GM21515 (cell line): ENCODE results near the gene STARD7.
"Not testable (repeated sequence)": the region's sequence is repeated elsewhere in the genome, so short reads cannot be mapped to it uniquely, and the experiment has no call there.

Source experiments
- ATAC-seq: cut with Tn5 transposase; IDR thresholded peaks from one replicate; pipeline ENCODE4 v1.9.1; 2021; ENCODE audit not compliant: unreplicated experiment

The STARD7 gene

DNA sequence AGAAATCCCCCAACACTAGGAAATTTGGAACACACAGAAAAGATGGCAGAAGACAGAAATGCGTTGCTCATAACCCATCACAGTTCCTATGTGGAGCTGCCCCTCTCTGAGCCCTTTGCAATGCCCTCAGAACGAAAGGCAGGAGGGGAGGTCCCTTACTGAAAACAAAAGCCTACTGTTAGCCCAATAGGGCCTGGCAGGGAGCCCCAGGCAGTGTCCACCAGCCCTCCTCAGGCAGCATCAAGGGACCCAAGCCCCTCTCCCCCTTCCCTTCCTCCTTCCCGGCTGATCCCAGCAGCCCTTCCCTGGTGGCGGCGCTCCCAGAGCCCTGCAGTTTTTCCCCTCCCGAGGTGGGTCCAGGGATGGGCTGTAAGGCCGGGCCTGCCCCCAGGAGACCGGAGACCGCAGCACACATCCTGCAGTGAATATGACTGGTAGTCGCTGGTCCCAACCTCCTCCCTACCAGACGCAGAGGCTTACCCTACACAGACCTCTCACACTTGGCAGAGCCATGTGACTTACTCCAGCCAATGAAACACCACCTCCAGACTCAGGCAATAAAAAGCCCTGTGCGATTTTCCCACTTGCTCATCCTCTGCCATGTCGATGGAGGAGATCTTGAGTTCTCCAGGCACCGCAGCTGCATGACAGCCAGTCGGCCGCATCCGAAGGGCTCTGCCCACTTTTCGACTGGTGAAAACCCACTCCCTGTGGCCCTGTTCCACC is 44.0 kb downstream of the STARD7 start:
- peak; percentile 74 for ATAC-seq

DNA sequence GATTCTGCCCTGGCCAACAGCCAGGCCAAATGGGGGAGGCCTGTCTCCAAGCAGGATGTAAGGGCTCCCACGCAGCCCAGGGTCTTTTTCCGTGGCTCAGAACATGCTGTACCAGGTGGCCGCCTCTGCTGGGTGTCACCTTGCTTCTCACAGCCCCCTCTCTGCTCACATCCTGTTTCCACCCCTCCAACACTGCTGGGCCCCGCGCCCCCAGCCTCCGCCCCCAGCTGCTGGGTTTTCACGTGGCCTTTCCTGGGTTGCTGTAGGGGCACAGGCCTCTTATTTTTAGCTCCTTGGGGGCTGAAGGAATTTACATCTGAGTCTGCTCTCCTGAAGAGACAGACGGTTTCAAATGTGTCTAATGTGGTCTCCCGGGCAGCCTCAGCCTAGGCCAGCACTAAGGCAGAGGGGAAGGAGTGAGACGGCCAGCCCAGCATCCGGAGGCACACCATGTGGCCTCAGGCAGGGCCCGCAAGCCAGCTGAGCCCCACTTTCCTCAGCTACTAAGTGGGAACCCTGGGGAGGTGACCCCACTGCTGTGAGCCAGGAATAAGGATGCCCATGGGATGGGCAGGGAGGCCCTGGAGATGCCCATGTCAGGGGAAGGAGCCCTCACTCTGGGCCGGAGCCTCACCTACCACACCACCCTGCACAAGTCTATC is 44.7 kb downstream of the STARD7 start:
- ATAC-seq = peak; percentile 49

DNA sequence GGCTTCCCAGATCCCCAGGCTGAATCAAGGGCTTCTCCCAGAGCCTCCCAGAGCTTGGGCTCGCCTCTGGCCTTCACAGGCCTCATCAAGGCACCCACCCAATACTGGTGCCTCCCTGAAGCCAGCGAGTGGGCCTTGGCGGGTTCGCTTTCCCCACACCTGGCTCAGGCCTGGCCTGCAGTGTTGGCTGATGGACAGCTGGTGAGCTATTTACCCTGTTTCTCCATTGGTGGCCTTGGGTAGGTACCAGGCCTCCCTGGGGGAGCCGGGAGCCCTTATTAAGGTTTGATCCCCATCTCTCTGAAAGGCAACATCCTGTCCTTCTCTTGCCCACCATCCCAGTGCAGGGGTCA is 45.2 kb downstream of the STARD7 start:
- ATAC-seq = peak; percentile 10

DNA sequence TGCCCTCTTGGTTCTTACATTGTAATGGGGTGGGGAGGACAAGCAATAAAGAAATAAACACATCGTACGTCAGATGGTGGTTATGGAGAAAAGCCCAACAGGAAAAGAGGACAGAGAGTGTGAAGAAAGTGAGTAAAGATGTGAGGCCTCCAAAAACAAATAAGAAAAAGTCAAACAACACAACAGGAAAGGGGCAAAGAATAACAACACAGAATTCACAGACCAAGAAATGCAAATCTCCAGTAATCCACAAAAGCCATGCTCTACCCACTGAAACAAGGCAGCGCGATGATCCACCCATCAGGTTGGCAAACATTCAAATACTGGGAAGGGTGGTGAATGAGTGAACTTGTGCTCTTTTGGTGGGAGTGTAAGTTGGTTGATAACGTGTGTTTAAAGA is 46.7 kb downstream of the STARD7 start:
- ATAC-seq = no peak

DNA sequence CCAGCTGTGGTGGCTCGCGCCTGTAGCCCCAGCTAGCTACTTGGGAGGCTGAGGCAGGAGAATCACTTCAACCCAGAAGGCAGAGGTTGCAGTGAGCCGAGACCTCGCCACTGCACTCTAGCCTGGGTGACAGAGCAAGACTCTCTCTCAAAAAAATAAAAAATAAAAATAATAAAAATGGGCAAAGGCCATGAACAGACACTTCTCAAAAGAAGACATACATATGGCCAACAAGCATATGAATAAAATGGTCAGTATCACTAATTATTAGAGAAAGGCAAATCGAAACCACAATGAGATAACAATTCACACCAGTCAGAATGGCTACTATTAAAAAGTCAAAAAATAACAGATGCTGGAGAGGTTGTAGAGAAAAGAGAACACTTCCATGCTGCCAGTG is 48.3 kb downstream of the STARD7 start:
- not testable (repeated sequence) for ATAC-seq

DNA sequence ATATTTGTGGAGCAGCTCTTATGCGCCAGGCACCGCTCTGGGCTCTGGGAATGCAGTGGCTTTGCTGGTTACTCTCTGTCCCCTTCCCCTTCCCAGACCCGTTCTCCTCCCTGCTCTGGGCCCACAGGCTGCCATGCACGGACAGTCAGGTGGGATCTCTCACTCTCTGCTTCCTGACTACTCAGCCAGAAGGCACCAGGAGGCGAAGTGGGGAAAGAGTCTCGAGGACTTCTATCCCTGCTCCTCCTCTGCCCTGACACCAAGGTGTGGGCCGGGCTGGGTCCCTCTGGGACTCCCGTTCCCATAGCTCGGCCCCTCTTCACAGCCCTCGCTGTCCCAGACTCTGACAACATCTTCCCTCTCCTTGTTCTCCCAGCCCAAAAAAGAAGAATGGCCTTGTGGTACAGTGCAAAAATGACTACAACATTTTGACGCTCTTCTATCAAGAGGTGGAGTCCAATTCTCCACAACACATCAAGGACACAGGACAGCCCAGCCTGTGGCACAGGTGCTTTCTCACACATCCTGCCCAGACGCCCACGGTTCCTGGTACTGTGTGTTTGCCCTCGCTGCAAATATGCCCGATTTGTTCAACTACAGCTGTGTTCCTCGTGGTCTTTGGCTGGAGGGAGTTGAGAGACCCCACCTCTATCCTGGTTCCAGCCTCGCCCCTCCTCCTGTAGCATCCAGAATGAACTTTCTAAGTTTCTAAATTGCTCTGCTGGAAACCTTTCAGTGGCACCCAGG is 49.4 kb downstream of the STARD7 start:
- no peak for ATAC-seq

DNA sequence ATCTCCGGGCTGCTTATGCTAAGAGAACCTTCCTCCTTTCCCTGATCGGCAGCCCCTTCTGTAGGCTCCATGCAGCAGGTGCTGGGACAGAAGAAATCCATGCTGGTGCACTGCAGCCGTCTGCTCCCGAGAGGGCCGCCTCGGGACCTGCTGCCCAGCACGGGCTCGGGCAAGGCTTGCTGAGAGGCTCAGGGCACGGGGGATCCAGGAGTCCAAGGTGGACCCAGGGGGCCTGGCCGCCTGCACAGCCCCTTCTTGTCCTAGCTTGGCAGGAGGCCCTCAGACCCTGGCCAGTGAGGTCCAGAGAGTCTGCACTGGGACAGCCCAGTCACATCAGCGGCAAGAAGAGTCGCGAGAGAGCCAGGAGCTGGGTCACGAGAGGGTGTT is 50.1 kb downstream of the STARD7 start:
- no peak for ATAC-seq

DNA sequence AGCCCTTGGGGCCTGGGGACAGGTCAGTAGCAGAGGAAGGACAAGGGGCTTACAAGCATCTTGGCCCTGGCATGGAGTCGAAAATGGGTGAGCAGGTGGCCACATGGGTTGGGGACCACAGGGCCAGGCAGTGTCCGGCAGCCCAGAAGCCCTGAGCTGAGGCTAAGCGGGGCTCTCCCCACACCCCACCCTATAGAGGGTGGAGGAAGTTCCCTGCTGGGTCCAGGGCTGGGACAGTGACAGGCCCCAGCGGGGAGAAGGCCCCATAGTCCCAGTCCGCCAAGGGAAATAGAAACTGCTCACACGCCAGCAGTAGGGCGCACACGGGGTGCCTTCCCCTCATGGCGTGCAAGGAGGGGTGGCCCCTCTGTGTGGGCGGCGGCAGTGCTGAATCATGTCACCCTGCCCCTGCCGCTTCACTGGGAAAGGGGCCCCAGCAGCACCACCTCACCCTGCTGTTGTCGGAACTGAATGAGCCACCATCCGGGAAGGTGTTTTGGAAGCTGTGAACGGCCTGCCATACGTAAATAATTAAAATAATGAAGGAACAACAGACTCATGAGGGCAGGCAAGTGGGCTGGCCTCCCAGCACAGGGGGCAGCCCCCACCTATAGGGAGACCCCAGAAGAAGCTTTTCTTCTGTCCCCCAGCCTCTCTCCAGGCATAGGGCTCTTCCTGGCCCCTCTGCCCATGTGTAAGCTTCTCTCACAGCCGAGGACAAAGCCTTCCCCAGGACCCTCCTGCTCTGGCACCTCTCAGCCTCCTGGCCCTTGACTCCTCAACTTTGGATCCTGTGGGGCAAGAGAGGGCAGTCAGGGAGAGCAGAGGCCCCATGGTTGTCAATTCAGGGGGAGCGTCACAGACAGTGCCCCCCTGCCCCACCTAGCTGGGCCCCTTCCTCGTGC is 50.7 kb downstream of the STARD7 start:
- ATAC-seq = peak; percentile 49

DNA sequence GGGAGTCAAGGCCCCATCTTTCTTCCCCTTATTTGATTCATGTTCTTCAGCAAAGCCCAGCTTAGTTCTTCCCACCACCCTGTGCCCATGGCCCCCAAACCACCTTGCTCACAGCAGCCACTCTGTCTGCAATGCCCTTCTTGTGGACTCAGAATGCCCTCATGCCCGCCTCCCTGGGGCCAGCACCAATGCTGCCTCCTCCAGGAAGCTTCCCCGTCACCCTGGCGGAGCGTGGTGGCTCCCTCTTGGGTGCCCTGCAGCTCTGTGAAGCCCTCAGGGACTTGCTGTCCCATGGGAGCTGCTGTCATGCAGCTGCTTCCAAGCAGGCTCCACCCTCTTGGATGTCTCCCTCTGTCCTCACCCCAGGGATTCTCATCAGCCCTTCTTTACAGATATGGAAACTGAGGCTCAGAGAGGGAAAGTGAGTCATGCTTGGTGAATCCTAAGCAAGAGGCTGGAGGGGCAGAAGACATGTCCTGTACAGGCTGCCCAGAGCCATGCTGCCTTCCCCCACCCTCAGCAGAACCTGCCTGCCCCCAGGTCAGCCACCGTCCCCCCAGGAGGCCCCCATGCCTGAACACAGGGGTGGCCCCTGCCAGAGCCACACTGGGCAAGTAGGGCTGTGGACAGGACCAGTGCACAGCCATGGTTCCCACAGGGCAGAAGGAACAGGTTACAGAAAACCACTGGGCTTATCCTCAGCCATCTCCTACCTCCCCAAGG is 51.5 kb downstream of the STARD7 start:
- no peak for ATAC-seq

DNA sequence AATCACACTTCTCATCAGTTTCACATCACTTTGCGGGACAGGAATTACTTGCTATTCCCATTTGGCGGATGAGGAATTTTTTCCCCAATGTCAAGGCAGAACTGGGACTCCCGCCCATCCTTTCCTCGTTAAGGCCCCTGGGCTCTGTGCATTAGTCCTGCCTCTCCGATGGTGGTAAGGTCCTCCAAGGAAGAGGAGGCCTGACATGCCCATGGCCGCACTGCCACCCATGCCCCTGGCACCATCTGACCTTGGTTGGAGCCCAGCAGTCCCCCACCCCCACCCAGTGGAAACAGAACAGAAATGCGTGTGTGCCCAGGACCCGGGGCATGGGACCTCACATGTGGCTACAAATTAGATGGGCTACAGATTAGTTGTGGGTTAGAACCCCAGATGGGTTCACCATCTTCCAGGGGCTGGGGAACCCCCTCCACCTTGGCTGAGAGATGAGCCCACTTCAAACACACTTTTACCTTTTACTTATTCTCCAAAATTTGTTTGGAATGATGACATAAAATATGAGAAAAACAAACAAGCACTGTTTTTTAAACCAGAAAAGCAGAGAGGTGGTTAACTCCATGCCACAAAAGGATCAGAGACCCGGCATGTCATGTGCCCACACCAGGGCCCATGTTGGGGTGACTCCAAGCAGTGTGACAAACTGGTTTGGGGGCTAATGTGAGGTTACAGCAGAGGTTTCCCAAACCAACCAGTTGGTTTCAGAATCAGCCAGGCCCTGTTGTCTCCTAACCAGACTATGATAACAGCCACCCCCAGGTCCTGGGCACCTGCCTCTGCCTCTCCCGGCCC is 52.4 kb downstream of the STARD7 start:
- no peak for ATAC-seq

DNA sequence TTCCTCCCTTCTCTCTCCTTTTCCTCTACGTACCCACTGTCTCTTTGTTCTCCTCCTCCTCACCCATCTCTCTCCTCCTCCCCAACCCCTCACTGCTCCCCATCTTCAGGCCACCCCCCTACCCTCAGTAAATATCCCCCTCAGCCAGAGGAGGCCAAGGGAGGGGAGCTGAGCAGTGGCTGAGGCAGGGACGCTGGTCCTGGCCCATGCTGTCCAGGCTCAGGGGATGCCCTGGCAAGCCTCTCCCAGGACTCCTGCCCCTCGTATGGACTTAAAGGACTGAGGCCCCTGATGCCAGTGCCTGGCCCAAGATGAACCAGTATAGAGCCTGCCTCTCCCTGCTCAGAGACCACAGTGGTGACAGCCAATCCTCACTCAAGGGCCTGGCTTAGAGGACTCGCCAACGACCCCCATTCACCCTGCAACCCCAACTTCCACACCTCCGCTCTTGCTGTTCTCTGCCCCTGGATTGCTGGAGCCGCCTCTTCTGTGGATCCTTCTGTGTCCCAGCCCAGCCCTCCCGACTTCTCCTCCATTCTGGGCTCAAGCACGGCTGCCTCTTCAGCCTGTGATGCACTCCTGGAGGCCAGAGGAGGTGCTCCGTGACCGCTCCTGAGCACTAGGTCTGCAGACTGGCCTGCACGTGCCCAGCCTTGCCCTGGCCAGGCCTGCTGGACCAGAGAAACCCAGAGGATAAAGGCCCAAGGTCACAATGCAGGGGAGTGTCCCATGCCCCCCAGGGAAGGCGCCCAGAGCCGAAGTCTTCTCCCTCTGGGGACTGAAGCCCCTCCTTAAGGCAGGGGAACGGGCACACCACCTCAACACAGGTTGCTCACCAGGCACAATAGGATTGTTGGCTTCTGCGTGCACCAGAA is 53.9 kb downstream of the STARD7 start:
- ATAC-seq = no peak

DNA sequence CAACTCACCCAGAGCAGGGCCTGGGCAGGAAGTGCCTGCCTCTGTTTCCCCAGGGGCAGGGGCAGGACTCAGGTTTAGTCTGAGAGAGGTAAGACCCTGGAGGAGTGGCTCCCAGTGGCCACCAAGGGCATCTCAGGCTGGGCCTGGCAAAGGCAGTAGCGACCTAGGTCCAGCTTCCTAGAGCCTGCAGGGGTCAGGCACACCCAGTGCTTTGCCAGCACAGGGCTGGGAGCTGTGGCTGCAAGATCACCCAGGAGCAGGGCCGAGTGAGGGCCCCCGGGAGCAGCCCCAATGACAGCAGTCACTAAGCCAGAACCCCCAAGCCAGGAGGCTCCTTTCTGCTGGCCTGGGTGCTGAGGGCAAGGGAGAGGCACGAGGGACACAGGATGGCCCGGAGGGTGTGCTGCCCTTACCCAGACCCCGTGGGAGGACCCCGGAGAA is 54.6 kb downstream of the STARD7 start:
- ATAC-seq = no peak

DNA sequence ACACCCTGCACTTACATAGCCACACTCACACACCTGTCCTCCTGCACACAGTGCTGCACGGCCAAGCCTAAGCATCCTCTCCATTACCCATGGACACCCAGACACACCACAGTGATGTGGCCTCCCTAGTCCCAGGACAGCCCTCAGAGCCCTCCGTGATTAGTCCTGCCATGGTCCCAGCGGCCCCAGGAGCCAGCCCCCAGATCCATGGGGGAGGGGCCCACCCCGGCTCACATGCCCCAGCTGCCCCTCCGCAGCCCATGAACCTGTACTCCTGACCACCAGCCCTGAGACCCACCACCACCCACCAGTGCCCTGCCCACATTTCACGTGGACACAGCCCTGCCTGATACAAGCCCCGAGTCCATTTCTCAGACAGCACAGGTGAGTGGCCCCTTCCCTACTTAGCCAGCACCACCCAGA is 55.3 kb downstream of the STARD7 start:
- ATAC-seq = no peak

DNA sequence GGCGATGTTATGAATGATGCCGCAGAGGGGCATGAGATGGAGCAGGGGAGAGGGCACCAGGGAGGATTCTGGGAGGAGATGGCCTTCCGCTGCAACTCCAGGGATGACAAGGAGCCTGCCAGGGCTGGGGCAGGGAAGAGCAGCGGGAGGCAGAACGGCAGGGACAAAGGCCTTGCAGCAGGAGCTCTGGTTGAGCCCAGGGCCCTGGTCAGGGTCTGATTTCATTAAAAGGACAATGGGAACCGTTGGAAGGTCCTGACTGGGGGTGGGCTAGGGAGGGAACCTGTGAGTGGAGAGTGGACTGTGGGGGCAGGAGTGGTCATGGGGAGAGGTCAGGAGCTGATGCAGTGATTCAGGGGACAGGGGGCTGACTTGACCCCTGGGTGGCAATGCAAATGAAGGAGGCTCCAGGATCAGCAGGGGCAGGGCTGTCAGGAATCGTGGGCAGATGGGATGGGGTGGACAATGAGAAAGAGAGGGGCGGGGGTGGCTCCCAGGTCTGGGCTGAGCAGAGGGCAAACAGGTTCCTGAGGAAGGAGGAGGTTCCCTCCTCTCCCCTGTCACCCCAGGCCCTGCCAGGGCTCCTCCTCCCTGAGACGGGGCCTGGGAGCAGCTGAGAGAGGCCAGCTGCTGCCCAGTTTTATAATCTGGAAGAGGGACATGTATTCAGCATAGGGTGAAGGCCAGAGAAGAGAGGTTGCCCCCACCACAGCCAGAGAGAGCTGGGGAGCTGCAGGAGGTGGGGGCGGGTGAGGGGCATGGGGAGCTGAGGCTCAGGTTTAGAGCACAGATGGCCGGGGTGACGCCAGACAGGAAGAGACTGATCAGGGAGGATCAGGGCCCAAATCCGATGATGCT is 56.1 kb downstream of the STARD7 start:
- ATAC-seq = no peak

DNA sequence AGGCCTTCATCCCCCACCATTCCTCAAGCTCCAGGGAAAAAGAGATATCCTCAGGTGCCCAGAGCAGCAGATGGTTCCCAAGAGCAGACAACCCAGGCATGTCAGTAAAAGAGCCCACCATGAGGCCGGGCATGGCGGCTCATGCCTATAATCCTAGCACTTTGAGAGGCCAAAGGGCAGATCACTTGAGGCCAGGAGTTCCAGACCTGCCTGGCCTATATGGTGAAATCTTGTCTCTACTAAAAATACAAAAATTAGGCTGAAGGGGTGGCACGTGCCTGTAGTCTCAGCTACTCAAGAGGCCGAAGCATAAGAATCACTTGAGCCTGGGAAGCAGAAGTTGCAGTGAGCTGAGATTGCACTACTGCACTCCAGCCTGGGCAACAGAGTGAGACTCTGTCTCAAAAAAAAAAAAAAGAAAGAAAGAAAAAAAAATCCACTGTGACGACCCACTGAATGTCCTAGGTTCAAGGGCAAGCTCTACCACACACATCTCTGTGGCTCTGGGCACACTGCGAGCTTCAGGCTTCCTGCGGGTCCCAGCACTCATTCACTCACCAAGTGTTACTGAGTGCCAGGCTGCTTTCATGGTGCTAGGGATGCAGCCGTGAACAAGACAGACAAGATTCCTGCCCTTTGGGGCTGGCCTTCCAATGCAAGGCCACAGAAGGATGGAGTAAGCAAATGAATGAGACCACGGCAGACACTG is 56.9 kb downstream of the STARD7 start:
- no peak for ATAC-seq

DNA sequence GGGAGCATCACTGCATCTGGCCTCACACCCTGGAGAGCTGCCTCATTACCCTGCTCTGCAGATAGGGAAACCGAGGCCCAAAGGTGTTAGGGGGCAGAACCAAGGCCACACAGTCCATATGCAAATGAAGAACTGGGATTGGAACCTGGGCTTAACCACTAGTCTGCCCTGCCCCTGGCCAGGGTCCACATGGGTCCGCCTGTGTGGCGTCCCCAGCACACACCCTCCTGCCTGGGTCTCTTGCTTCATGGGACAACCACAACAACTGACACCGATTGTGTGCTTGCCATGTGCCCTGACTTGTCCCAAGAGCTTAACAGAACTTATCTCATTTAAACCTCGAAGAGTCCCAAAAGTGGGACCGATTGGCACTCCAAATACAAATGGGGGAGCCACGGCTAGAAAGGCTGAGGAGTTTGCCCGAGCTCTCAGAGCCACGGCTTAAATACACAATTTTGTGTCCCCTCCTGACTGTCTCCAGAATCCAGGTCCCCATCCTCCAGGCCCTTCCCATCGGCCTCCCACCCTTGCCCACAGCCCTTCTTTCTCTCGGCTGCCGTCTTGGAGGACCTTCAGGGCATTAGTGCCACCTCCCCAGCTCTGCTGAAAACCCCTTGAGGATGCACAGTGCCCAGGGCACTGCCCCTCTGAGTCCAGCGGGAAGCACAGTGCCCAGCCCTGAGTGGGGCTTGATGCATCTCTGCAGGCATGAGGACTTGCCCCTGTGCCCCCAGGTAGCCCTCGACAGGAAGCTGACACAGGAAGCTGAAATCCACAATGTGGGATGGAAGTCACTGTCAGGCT is 57.6 kb downstream of the STARD7 start:
- no peak for ATAC-seq
